Activated CD4-positive, alpha-beta T cell treated with anti-CD3 and anti-CD28 coated beads, Interleukin-2, Interleukin-4, amounts not matched to agents 100 ng/mL and 50 ng/mL, durations not matched to agents 16 hours and 8 hours (primary cell): ENCODE data around the gene COL5A1.

ENCODE experiments used
- DNase-seq: peaks from one replicate; pipeline ENCODE4 v3.0.0-alpha.2; 2020; ENCODE audit warnings: low spot score

Gene COL5A1

DNA sequence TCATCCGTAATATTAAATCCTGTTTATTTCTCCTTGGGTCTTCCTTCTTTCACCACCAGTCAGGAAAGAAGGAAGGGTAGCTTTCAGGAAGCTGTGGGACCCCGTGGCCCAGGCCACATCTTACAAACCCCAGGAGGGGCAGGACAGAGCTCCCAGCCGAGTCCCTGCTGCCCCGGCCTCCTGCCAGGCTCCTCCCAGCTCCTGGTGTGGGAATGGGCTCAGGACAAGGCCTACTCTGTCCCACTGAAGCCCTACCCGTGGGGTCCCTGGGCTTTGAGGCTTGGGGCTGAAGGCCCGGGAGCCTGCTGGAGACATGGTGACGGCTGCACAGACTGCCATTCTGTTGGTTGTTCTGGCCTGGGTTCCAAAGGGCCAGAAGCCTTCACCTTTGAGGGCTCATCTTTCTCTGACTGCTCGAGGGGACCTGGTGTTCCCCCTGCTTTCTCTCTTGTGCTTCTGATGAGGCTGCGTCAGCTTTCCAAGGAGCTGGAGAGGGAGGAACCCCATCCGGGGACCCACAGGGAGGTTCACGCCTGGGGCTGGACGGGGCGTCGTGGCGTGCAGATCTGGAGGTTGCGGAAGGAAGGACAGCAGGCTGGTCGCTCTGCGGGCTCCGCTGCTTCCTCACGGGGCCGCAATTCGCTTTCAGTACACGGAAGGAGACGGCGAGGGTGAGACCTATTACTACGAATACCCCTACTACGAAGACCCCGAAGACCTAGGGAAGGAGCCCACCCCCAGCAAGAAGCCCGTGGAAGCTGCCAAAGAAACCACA is 86.6 kb downstream of the COL5A1 start:
- no peak for DNase-seq

DNA sequence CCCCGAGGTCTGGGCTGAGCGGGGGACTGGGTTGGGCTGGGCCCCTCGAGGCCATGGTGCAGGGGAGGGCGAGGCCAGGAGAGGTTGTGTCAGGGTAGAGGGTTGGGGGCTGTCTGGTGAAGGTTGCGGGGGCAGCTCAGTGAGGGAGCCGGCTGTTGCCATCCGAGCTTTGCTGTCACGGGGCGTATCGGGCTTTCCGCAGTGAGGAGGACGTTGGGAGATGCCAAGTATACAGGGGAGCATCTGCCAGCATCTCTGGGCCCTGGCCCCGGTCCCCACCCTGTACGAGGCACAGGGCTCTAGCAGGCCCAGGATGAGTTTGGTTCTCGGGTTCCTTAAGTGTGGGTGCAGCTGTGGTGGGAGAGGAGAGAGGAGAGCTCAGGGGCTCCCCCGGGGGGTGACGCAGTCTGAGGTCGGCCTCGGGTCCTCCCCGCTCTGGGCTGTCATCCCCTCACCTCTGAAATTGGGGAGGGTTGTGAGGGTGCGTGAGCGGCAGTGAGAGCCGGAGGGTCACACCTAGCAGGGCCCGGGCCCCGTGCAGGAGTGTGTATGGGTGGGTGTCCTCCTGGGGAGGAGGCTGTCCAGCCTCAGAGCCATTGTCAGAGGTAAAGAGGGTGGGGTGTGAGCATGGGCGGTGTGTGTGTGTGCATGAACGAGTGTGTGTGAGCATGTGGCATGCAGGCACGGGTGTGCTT is 87.3 kb downstream of the COL5A1 start:
- no peak for DNase-seq

DNA sequence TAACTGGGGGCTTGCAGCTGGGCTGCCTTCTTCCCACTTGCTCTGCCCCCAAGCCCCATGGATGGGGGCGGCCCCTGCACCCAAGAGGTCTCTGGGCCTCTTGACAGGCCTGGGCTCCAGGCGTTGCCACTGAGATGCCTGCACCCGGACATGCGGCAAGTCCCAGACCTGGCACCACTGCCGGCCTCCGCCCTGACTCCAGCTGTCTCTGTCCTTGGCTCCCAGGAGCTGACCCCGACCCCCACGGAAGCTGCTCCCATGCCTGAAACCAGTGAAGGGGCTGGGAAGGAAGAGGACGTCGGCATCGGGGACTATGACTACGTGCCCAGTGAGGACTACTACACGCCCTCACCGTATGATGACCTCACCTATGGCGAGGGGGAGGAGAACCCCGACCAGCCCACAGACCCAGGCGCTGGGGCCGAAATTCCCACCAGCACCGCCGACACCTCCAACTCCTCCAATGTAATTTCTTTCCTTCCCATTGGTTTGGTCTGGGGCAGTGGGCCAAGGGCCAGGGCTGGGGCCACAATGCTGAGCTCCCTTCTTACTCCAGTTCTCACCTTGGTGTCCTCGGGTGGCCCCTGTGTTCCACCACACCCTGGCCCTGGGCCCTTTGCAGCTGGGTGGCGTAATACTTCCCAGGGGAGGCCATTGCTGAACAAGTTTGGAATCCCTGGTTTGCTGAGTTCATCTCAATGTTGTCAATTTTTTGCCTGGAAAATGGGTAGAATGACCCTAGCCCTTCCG is 88.6 kb downstream of the COL5A1 start:
- no peak for DNase-seq

DNA sequence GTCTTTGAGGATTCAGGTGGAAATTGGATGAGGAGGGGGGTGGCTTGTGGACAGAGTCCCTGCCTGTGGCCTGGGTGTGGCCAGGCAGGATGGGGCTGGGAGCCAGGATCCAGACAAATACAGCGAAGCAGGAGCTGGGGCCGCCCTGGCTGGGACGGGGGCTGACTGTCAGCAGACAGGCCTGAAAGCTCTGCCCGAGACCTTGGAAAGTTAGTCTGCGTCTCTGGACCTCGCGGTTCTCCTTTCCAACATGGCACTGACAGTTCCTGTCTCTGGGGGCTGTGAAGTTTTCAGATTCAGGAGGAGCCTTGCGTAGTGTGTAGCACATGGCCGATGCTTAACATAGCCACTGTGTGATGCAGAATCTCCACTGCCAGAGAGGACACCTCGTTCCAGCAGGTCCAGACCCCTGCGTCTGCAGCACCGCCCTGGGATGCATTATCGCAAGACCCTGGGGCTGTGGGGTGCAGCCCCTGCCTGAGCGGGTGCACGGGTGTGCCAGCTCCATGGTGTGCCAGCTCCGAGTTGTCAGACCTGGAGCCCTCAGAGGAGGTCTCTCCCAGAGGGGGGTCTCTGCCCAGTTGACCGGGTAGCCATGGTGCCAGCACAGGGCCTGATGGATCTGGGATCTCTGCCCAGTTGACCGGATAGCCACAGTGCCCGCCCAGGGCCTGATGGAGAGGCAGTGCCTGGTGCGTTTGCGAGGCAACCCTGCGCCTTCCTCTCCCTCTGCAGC is 89.3 kb downstream of the COL5A1 start:
- no peak for DNase-seq

DNA sequence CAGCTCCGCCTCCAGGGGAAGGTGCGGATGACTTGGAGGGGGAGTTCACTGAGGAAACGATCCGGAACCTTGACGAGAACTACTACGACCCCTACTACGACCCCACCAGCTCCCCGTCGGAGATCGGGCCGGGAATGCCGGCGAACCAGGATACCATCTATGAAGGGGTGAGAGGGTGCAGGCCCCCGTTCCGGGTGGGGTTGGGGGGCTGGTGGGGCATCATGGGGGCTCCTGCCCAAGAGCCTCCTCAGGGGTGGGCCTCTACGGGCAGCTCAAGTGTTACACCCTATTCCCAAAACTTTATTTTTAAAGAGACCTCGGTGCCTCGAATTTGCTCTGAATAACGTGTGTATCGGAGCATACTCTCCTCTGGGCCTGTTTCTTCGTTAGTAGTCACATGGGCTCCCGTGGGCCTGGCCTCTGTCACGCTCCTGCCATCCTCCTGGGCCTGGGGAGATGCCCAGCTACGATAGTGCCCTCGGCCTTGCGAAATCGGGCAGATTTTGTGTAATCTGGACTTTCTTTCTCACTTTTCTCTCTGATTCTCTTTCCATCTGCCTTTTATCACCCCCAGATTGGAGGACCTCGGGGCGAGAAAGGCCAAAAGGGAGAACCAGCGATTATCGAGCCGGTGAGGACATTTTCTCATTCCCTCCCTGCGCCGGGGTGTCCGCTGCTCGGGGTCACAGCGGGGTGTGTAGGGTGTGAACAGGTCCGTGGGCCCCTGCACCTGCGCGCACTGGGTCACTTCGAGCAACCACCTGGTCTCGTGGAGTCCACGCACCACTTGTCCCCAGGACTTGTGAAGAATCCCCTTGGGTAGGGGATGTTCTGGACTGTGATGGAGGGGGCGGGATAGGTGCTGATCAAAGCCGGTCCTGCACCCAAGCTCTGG is 90.1 kb downstream of the COL5A1 start:
- DNase-seq: no peak

DNA sequence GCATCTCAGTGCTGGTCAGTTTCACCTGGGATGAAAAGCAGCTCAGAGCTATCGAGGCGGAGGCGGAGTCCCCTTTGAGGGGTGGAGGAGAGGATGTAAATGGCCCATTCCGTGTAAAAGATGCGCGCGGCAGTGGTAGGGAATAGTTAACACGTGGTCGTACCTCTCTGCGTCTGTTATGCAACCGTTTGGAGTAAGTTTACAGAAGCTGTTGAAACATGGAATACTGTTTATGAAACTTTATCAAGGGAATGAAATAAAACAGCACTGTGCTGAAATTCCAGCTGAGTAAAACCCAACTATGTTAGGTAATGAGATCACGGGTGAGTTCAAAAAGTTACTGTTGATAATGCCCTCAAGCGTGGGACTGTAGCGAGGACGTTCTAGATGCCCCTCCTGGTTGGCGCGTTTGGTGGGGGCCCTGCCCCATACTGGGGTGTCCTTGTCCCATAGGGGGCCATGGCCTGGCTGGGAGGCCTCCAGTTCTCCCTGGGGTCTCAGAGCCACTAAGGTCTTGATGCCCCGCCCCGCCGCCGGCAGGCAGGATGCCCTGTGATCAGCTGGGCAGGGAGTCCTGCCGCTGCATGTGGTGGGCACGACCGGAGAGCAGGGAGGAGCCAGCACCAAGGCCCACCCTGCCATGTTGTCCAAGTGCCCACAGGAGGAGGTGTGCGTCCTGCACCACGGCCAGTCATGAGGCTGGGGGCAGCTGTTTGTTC is 90.9 kb downstream of the COL5A1 start:
- no peak for DNase-seq

DNA sequence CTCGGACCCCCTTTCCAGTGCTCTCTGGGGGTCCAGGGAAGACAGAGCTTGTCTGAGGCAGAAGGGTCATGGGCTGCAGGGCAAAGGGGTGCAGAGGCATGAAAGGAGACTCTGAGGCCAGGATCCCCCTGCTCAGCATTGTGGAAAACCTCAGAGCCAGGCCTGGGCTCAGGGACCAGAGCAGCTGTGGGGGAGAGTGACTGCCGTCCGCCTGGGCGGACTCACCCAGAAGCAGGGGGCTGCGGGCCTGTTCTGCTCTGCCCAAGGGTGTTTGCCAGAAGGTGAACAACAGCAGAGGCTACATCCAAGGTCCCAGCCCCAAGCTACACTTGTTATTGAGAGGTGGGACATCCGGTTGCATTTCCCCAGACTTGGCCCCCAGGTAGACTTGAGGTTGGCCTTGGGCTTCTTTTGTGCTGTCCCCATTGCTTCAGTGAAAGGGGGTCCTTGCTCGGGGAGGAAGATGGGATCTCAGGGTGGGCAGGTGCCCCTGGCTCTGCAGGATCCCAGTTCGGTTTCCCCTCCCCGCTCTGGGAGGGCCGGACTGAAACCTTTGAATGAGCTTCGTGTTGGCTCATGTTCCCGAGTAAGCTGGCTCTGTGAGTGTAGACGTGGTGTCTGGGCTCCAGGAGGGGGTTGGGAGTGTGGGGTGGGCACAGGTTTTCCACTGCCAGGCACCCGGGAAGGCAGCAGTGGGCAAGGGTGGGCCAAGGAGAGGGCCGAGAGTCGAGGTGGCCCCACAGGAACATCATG is 92.1 kb downstream of the COL5A1 start:
- DNase-seq: no peak

DNA sequence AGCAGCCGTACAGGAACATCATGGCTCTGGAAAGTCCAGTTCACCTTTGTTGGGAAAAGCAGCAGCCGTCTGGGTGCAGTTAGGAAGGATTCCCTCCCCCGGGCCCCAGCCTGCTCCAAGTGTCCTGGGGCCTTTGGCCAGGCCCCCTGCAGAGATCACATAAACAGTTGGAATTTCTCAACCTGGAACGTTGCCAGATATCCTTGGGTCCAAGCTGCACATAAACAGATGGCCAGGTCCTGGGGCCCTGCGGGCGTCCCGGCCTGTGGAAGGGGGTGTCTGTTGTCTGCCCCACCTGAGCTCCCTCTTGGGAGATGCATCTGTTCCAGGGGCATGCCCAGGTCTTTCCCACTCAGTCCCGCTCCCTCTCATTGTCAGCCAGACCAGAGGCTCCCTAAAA is 92.7 kb downstream of the COL5A1 start:
- no peak for DNase-seq

DNA sequence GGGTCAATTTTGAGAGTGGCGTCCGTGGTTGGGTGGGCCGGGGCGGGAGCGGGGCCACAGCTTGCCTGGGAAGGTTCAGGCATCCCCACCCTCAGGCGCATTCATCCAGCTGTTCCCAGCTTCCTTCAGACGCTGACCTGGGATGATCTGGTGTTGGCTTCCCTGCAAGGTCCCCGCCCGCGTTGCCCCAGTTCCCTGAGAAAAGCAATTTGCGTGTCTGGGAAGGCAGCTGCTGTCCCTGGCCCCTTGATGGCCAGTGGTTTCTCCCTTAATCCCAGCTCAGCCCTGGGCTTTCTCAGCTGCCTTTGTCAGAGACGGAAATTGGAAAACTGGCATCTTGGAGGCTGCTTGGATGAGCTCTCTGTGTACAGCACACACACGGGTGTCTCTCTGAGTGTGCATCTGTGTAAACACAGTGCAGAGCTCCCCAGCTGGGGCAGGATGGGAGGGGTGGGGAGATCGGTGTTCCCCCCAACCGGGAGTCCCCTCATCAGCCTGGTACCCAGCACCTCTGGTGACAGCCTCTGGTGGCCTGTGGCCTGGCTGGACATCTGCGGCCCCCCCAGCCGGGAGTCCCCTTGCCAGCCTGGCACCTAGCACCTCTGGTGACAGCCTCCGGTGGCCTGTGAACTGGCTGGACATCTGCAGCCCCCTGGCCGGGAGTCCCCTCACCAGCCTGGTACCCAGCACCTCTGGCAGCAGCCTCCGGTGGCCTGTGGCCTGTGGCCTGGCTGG is 94.0 kb downstream of the COL5A1 start:
- no peak for DNase-seq

DNA sequence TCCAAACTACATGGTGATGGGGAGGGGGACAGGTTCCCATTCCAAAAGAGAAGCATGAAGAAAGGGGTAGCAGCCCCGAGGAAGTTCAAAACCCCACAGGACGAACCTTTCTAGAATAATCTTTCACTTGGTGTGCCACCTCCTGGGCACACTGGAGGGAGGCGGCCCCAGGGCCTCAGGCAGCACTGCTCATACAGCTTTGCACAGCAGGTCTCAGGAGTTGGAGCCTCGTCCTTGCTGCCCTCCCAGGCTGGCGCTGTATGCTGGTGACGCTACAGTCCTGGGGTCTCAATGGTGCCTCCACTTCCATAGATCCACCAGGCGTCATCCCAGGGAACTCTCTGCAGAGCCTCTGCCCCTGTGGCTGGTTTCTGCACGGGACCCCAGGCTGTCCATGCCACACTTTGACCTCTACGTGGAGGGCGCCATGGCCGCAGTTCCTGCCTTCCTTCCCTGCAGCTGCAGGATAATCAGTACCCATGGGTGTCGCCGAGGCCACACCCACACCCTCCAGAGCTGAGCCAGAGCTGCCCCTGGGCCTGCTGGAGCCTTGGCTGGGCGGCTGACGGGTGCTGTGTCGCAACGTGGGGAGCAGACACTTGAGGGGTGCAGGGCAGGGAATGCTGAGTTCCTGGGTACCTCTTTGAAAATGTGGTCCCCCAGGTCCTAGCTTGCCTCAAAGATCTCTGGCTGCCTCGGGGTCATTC is 95.3 kb downstream of the COL5A1 start:
- no peak for DNase-seq

DNA sequence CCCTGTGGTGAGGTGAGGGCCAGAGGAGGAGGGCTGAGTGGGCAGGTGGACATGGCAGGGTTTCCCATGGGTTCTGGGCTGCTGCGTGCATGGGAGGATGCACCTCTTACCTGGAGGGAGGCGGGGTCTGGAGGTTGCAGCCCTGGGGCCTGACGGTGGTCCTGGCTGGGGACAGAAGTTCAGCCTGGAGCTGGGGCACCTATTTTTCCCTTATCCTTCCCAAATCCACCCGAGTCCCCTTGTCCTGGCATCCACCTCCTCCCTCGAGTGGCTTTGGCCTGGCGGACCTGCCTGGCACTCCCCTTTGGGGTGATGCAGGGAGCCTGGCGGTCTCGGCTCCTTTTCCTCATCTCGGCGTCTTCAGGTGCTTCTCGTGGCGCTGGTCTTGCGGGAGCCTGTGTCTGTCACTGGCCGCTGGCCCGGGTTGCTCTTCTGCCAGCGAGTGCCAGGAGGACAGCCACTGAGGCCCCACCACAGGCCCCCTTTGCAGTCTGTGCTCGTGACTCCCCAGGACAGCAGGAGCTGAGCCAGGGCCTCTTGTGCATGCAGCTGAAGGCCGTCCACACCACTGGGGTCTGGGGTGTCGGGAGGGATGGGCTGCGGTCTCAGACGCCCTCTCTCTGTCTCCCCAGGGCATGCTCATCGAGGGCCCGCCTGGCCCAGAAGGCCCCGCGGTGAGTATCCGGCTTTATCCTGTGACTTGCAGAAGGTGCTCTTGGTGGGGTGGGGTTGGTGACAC is 96.4 kb downstream of the COL5A1 start:
- DNase-seq: no peak

DNA sequence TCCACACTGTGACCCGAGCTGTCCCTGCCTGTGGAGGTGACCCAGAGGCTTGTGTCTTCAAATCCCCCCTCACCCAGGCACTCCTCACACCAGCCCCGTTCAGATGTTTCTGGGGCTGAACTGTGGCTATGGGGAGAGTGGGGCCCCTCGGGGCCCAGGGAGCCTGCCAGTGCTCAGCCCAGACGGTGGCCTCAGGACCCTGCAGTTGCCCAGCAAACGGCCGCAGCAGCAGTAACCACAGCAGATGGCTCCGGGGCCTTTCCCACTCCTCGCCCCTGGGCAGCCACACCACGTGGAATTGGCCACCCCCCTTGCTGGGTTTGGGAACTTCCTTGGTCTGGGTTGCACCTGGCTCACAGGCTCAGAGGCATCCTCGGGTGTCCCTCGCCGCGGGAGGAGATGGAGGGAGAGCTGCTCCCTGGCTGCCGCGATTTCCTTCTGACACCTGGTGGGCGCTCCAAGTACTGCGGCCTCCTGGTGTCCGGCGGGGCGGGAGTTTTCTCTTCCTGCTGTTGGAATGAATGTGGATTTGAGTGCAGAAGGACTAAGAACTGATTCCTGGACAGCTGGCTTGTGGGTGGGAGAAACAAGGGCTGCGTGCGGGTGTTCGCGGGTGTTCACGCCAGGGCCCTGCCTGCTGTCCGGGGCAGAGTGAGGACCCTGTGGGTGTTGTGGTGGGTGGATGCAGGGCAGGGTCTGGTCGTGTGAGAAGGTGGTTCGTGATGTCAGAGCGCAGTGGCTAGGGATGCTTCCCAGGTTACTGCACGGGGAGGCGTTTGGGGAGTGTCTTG is 97.5 kb downstream of the COL5A1 start:
- DNase-seq: peak; percentile 11

DNA sequence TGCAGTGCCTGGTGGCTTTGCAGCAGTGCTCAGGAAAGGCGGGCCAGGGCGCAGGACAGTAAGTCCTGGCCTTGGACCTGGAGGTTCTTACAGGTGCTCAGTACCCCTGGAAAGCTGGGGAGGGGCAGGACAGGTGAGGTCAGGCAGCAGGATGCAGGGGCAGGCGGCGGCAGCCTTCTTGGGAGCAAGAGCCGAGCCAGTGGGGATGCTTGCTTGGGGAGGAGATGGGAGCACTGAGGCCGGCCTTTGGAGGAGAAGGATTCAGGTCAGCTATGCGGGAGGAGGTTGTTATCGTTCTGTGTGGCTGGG is 98.0 kb downstream of the COL5A1 start:
- DNase-seq: no peak

DNA sequence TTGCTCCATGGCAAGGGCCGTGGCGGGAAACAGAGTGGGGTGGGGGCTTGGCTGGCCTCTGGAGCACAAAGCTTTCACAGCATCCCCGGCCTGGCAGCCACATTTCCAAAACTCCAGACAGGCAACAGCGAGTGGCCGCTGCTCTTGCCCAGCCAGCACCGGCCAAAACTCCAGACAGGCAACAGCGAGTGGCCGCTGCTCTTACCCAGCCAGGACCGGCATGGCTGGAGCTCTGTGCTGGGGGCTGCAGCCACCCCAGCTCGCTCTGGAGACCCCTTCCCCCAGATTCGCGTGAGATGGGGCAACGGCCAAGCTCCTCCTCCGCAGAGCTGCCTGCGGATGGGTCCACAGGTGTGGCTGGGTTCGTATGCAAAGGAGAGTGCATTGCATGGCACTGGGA is 98.5 kb downstream of the COL5A1 start:
- DNase-seq: no peak

DNA sequence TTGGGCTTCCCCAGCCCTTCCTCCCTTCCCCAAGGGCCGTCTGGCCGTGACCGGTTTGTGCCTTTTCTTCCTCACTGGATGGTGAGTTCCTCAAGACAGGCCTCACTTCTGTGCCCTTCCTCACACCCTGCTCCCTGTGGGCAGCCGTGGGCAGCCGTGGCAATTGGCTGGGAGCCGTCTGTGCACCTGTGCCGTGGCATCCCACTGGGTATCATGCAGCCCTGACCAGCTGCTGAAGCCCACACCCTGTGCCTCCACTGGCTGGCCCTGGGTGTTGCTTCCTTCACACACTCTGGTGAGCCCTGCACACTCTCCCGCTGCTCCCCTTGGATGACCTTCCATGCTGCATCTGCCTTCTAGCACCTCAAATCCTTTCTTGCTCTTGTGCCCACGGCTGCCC is 100.2 kb downstream of the COL5A1 start:
- DNase-seq: no peak

DNA sequence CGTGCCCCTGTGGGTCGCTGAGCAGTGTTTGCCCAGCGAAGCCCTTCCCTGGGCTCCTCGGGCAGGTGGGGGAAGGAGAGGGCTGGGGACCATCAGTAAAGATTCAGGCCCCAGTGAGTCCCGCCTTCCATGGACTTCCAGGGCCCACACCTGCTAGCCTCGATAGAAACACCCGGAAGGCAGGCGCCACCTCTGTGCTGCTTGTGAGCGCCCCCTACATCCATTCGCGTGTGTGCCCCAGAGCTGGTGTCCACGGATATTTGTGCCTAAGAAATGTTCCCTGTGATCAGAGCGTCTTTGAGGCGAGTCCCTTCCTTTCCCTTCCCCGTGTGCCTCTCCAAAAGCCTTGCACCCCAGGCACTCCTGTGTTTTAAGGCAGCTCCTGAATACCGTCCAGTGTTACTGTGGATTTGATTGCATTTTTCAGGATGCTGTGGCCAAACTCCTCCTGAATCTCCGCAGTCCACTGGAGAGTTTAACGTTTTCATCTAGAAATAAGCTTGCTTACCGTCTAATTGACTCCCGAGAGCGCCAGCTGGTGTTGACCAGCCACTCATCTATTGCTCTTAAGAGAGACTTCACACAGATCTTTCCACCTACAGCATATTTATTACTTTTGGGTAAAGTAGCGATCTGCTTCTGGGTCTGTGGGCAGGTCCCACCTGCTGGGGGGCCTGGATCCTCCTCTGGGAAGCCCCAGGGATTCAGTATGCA is 101.4 kb downstream of the COL5A1 start:
- DNase-seq: no peak

DNA sequence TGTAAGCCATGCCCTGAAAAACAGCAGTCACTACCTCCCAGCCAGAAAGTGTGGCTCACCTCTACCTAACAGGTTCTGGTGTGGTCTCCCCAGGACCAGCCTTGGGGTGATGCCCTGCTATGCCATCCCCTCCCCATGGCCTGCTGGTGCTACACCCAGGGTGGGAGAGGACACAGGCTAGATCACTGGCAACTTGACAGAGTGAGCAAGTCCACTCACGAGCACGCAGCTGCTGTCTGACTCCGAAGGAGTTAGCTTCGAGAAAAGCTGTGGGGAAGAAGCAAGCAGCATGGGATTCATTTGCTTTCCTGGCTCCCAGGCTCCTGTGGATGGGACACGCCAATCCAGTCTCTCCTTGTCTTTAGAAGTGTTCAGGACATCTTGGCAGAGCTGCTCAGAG is 102.2 kb downstream of the COL5A1 start:
- DNase-seq: no peak
